Prostate gland (tissue), 2 donors: ENCODE measurements around the gene TFAP2A.

Experiments used
- POLR2A ChIP-seq: fragments of 450-650 bp; IDR thresholded peaks from one replicate; pipeline ENCODE4 v1.6.1; 2016; ENCODE audit warnings: antibody characterized with exemption, mild to moderate bottlenecking
- POLR2AphosphoS5 ChIP-seq: sonication (generic); formaldehyde crosslinking; IDR thresholded peaks from one replicate; pipeline ENCODE4 v1.6.1; 2017; ENCODE audit warnings: antibody characterized with exemption
- TF ChIP-seq, protein P1 (sequence below), 4 experiments: fragments of 200-600 bp in 2 of 4; fragments of 450-650 bp in 2 of 4; sonication (generic) in 2 of 4; IDR thresholded peaks; 1 replicate in 3 of 4; 2 replicates in 1 of 4; pipeline ENCODE4 v1.5.1; 2016 to 2019; ENCODE audit warnings: antibody characterized with exemption in 4 of 4, mild to moderate bottlenecking in 2 of 4, moderate library complexity in 2 of 4

DNA sequence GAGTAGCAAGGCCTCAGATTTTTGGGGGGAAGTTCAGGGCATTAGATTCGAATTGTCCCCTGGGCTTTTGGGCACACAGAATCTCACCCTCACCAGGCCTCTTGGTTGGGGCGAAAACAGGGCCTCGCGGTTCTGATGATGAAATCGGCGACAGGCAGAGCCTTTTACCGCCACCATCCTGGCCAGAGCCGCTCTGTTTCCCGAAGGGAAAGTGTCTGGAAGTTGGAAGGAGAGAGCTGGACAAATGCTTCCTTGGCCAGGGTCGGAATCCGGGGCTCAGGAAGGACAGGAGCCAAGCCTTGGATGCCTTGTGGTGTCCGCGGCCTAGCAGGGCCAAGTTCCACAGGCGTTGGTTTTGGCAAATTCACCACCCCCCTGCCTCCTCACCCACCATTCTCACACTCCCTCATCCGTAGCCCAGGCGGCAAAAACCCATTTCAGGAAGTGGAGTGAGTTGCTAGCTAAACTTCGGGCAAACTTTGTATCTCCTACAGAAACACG lies 3.5 kb upstream of the TFAP2A start:
- TF ChIP-seq POLR2AphosphoS5: no peak
- TF ChIP-seq, protein P1, sequence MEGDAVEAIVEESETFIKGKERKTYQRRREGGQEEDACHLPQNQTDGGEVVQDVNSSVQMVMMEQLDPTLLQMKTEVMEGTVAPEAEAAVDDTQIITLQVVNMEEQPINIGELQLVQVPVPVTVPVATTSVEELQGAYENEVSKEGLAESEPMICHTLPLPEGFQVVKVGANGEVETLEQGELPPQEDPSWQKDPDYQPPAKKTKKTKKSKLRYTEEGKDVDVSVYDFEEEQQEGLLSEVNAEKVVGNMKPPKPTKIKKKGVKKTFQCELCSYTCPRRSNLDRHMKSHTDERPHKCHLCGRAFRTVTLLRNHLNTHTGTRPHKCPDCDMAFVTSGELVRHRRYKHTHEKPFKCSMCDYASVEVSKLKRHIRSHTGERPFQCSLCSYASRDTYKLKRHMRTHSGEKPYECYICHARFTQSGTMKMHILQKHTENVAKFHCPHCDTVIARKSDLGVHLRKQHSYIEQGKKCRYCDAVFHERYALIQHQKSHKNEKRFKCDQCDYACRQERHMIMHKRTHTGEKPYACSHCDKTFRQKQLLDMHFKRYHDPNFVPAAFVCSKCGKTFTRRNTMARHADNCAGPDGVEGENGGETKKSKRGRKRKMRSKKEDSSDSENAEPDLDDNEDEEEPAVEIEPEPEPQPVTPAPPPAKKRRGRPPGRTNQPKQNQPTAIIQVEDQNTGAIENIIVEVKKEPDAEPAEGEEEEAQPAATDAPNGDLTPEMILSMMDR (IDR thresholded peaks at IDR 0.05): no peak
- TF ChIP-seq POLR2A: no peak
